SK-N-MC (cell line): ENCODE data around the gene RANBP17.

Source experiments
- EZH2 ChIP-seq: fragments of 200-600 bp; sonication (generic); IDR thresholded peaks from one replicate; pipeline ENCODE4 v1.6.1; 2017; ENCODE audit warnings: antibody characterized with exemption
- FOXP2 ChIP-seq: optimal IDR thresholded peaks from 2 replicates; pipeline ENCODE3; 2011; ENCODE audit warnings: mild to moderate bottlenecking, moderate library complexity; ENCODE audit not compliant: insufficient read depth; ENCODE audit errors: extremely low read length, control extremely low read depth
- POLR2AphosphoS5 ChIP-seq: IDR thresholded peaks from 2 replicates; pipeline ENCODE4 v1.6.1; 2012; ENCODE audit warnings: mild to moderate bottlenecking, low read depth, low read length, borderline replicate concordance

DNA sequence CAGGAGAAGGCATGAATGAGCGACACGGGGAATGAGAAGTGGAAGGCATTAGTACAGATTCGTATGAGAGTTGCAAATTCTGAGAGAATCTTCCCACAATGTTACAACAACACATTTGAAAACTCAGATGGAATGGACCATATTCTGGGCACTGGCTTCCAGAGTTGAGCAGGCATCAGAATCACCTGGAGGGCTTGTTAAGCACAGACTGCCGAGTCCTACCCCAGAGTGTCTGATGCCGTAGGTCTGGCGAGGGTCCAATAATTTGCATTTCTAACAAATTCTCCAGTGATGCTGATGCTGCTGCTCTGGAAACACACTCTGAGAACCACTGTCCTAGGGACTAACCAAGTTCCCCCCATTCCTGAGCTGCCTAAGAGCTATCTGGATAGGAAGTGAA is 444.3 kb downstream of the RANBP17 start:
- TF ChIP-seq POLR2AphosphoS5 (no peak), EZH2 (no peak), FOXP2 (no peak)
